NCI-H2171 treated with DMSO at 0.1 percent for 48 hours (cell line): ENCODE data around the gene PAPSS1.
"Not testable (repeated sequence)": the region's sequence is repeated elsewhere in the genome, so short reads cannot be mapped to it uniquely, and the experiment has no call there.

Experiments used
- DNase-seq: peaks from one replicate; lab custom pipeline; 2025; lab: John Stamatoyannopoulos, UW

The PAPSS1 gene

DNA sequence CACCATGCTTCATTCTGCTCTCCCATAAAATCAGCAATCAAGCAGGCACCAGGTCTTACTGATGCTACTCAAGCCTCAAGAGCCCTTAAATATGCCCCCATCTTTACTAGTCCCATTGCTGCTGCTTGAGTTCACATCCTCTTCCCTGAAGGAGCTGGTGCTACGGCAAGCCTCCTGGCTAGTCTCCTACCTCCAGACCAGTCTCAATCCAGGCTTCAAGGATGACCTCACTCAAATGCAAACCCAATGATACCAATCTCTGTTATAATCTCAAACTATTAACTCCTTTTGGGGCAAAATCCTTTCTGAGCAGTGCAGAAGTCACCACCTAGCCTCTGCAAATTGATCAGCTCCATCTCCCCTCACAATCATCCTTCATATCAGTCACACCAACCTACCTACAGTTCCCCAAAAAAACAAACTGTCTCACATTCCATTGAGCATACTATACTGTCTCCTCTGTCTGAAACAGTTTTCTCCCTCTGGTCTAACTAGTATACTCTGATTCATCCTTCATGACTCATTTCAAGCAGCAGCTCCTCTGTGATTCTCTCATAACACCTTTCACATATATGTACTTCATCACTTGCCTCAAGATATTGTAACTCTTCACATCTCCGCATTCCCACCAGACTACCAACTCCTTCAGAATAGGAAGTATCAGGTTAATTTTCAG lies 30.0 kb downstream of the PAPSS1 start:
- no peak for DNase-seq

DNA sequence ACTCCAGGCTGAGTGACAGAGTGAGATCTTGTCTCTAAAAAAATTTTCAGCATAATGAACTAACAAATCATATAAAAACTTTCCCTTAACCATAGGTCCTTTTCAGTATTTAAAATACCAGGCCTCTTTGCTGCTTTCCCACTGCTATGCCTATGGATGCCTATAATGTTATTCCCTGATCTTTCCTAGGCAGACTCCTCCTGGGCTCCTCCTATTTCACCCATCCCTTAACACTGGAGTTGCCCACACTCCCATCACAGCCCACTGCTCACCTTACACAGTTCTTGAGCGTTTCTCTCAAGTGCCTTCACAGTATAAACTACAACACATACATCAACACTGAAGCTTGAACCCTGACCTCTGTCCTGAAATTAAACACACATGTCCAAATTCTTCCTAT lies 31.6 kb downstream of the PAPSS1 start:
- no peak for DNase-seq

DNA sequence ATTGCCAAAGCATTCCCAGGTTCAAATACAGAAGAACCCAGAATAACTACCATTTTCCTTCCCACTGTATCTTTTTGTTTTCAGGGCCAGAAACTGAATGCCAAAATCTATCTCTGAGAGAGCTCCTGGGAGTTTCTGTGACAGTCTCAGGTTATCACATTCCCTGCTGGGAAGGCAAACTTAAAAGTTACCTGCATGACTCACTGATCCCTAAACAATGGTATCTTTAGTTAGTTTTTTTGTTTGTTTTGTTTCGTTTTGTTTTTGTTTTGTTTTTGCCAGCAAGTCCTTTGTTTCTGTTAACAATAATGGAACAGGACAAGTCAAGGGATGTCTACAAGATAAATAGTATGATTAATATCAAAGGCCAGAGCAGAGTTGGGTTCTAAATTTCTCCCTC lies 34.3 kb downstream of the PAPSS1 start:
- DNase-seq = no peak

DNA sequence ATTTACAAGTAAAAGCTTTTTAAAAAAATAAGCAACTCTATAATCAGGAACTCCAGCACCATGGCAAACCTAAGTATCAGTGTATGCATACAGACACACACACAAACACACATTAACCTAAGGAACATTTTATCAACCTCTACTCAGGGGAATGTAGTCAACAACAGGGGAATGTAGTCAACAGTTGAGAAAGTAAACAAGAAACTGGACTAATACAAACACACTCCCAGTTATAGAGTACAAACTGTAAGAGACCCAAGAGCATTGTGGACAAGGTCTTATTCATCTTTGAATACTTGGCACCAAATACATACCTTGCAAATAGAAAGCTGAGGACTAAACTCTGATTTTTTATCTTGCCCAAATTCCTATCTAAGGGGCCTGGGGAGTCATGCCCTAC lies 36.2 kb downstream of the PAPSS1 start:
- no peak for DNase-seq

DNA sequence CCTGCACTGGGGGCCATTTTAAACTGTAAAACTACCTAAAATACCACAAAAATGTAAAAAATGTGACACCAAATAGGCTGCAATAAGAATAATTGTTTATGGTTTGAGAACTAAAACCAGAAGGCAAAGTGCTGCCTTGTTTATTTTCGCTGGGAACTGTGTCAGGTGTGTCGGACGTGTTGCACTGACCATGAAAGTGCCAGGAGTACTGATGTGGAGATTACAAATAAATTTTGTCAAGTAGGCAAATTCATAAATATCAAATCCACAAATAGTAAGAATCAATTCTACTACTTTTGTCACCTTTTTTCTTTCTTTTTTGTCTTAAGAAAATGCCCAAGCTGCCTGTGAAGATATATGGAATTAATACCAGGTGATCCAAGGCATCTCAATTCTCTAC lies 37.7 kb downstream of the PAPSS1 start:
- DNase-seq = no peak

DNA sequence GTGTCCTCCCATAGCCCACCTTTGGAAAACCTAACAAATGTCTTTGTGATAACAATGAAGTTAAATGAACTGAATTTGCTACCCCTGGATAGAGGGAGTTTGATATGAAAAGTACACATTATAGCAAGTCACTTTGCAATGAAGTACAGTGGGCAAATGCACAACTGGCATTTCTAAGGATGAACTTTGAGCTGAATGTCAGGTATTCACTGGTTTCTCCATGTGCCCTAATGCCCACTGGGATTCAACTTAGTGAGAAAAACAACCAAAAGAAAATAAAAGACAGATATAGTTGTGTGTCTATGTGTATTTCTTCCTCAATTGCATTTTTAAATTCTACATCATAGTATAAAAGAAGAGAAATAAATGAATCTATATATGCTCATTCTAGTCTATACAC lies 51.0 kb downstream of the PAPSS1 start:
- no peak for DNase-seq

DNA sequence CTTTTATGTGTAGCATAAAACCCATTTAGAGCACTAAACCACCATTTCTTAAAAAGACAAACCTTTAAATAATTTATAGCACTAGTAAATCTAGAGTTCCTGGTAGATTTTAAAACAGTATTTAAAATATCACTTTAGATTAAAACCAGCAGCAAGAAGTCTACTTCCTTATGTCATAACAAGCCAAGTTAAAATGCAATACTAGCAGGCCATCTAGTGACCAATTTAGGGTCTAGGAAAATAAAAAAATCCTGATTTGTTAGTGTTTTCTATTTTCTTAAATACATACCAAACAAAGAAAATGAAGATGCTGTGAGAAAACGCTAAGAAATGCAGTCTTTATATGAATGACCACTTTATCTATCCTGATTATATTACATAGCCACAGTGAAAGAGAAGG lies 53.9 kb downstream of the PAPSS1 start:
- DNase-seq = no peak

DNA sequence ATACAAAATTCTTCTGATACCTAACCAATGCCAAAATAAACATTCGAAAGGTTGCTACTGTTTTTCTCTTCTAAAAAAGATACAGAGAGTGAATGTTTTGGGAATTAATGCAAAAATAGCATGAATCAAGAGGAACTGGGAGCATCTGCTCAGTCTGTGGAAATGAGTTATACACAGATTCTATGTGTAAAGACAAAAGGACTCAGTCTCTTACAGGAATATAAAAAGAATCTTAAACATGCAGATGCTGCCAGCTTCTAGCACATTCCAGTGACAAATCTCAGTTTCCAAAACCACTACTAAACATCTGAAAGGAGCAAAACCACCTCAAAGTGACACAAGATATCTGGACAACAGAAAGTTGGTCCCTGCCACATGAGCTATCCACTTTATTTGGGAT lies 55.0 kb downstream of the PAPSS1 start:
- no peak for DNase-seq

DNA sequence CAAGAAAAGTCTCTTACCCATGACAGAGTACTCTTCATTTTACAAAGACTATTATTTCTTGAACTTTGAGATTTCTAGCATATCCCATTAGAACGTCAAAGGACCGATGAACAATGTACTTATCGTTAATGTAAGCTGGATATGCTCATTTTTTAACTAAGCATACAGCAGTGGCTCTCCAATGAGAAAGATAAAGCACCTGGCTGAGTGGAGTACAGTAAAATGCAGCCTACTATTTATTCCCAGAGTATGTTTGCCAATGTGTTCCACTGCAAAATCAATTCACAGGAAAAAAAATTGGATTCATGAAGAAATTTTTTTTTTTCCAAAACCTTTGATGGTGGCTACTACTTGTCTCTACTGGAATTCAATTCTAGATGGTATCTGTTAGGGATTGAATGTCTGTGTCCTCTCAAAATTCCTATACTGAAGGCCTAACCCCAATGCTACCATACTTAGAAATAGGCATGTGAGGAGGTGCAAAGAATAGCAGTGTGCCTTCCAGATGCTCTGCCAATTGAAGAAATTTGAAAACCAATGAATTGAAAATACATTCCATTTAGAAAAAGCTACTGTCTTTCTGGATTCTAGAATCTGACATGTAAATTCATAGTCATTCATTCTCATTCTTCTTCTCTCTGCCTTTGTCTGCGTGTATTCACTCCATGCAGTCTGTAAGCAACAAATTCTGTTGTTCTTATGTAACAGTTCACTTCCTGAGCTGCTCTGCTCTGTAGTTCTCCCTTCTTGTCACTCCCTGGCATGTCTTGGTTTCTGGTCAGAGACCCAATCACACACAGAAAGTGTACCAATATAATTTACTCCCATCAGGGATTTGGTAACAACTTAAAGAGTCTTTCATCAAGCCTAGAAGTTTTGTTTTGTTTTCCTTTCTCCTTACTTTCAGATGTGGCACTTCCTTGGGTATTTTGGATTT lies 61.4 kb downstream of the PAPSS1 start:
- DNase-seq = no peak

DNA sequence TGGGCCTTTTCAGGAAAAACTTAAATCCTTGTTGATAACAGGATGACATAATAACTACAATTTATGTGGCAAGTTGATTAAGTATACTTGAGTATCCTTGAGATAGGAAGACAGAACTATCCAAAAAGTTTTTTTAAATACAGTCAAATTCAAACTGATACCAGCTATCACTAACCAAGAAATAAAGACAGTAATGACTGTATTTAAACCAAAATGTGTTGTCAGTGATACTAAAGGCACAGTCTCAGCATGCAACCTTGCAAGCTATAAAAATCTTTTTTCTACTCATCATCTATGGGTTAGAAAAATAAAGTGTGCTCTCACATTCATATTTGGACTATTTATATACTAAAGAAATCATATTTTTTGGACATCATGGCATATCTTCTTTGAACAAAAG lies 64.7 kb downstream of the PAPSS1 start:
- DNase-seq = no peak

DNA sequence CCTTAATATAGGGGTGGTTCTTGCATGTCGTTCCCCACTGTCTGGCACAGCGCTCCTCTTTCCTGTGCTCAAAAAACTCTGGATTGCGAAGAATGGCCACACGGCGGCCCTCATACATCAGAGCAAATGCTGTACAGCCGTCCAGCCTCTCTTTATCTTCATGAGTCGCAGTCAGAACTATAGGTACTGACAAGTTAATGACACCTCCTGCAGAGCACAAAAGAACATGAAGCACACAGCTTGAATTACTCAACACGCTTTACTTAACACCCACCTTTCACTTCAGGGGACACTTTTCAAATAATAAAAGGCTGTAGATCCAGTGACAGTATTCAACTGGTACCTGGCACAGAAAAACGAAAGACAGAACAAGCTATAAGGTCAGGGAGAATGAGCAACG lies 65.3 kb downstream of the PAPSS1 start:
- DNase-seq = no peak

DNA sequence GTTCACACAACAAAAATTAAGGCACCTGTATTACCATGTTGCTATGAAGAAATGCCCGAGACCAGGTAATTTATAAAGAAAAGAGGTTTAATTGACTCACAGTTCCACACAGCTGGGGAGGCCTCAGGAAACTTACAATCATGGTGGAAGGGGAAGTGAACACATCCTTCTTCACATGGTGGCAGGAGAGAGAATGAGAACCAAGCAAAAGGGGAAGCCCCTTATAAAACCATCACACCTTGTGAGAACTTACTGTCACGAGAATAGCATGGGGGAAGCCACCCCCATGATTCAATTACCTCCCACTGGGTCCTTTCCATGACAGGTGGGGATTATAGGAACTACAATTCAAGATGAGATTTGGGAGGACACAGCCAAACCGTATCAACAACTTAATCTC lies 68.6 kb downstream of the PAPSS1 start:
- DNase-seq = not testable (repeated sequence)

DNA sequence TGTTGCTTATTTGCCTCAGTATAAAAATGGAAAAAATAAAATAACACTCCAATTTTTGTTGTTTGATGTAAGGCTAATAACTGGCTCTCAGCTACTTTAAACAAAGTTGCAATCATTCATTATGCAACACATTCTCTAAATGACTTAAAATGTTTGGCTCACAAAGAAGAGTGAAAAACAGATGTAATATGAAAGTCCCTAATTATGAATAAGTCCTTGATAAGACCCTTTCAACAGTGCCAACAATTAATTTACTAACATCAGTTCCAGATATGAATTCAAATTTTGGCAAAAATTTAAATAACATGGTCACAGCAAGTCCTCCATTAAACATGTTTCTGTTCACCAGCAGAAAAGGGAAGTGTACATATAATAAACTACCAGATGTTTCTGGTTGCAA lies 69.8 kb downstream of the PAPSS1 start:
- no peak for DNase-seq

DNA sequence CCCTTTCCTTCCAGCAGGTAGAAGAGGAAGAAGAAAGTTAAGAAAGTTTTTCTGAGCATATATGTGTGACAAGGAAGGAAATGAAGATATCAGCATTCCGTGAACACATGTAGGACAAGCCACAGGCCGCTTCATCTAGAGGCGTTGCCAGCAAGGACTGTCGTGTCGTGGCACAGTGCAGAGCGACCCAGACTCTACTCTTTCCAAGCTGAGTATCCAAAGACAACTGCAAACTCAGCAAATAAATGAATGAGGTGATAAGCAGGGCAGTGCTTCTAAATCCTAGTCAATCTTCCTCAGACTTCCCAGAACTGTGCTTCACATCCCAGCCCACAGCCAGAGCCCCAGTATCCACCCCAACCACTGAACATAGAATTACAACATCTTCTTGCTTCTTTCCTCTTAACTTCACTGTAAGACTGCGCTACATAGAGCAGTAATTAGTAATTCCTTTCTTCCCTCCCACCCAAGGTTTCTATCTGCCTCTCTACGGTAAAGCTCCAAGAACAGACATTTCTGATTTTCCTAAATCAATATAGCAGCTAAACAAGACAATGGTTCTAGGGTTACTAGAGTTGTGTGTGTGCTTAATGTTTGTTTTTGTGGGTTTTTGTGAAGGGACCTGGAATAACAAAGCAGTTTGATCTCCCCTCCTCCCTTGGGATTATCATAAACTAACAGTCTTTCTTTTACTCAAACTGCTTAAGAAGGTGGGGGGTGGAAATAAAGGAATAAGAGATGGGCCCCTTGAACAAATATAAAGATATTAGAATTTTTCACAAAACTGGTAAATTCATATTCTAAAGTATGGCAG lies 71.6 kb downstream of the PAPSS1 start:
- no peak for DNase-seq

DNA sequence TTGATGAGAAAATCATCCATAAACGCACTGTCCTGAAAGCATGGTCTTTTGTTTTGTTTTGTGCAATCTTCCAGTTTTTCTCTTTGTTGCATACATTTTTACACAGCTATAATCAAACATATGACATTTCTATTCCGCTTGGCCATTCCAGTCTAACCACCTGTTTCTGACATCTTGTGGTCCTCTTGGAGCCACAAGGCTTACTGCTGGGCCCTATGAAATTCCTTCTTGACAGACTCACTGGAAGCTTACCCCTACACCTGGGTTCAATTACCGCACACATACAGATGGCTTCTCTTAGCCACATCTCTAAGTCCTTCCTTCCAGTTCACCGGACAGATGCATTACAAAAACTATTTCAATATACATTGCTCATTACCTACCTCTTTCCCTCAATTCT lies 72.4 kb downstream of the PAPSS1 start:
- no peak for DNase-seq

DNA sequence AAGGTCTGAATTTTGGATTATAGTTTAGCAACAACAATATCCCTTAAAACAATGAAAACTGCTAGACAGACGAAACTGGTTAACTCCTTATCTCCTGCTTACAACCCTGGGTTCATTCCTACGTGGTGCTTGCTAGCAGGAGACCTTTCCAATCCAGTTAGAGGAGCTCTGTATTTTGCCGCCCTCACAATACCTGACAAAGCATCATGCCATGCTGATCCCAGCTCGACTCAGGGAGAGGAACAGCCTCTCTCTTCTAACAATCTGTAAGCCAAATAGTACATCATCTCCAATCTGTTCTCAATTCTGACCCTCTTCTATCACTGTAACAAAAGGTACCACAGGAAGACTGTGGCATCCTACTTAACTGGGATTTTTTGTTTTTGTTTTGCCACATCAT lies 74.4 kb downstream of the PAPSS1 start:
- DNase-seq = no peak

DNA sequence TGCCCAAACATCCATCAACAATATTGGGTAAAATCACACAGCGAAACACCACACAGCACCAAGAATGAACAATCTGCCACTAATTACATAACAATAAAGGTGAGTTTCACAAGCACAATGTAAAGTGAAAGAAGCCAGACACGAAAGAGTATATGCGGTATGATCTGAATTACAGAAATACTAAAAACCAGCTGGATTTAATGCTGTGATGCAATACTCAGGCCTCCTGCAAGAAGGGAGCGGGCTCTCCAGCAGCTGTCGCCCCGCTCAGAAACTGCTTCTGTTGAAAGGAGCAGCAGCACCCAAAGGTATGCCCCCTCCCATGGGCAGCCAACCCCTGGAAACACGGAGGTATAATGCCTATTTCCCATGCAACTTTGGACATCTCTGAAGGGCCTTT lies 77.0 kb downstream of the PAPSS1 start:
- no peak for DNase-seq

DNA sequence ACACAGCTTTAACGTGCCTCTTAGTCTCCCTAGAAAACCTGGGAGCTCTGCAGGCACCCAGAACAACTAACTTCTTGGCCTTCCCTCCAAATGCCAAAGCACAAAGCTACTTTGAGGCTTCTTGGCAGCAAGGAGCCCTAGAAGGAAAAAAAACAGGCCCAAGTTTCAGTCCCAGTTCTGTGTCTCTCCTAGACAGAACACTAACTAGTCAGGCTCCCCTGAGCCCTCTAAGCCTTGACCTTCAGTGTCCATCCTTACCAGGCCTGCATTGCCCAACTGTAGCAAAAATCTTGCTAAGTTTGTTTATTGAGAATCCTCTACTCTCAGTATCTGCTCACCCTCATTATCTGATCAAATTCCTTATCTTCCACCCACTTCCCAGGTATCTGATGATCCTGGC lies 79.2 kb downstream of the PAPSS1 start:
- DNase-seq = no peak

DNA sequence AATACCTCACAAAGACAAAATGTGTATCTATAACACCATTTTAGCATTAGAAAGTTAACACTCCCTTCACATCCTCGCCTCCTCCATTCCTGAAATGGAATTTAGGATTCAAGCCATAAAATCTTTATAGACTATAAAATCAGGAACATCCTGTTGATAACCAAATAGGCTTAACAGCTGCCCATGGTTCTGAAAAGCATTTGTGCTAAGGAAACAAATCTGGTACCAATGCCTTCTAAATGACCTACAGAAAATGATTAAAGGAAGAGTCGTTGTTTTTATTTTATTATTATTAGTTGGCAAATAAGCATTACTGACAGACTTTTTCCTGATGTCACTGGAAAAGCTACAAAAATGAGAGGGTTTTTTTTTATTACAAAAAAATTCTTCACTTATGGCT lies 79.8 kb downstream of the PAPSS1 start:
- no peak for DNase-seq

DNA sequence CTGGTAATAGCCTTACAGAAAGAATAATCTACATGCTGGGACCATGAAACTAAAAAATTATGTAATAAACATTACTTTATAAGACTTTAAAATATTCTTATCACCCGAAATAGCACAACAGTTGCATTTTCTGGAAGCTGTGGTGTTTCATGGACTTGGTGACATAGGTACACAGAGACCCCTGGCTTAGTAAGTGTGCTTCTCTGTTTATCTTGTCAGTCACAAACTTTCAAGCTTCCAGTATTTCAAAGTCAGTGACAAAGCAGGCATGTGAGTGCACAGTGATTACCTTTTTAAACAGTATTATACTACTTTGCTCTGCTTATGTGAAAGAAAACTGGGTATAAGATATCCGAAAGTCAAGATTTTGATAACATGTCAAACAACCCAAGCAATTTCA lies 84.3 kb downstream of the PAPSS1 start:
- no peak for DNase-seq

DNA sequence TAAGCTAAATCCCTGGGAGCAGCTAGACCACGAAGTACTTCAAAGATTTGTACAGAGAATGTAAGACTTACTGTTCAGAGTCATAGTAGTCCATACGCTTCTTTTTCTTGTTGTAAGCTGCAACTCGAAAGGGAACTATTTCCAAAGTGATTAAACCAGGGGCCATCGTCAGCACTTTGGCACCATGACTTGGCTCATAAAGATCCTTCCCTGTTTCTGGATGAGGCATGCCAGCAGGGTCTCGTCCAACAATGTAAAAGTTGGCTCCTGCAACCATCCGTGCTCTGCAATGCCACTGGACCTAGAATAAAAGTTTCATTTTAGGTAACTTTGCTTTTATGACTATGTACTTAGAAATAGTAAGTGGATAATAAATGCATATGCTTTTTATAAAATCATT lies 88.5 kb downstream of the PAPSS1 start:
- DNase-seq = no peak

DNA sequence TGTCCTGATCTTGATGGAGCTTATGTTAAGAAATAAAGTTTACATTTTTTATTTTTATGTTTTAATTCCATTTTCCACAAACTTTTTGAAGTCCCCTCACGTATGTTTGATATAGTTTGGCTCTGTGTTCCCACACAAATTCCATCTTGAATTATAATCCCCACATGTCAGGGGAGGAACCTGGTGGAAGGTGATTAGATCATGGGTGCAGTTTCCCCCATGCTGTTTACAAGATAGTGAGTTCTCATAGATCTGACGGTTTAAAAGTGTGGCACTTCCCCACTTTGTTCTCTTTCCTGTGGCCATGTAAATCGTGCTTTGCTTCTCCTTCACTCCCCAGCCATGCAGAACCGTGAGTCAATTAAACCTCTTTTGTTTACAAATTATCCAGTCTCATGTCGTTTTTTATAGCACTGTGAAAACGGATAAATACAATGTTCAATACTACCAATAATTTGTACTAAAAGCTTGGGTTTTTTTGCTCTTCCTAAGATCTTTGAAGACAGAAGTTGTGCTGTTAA lies 89.8 kb downstream of the PAPSS1 start:
- no peak for DNase-seq

DNA sequence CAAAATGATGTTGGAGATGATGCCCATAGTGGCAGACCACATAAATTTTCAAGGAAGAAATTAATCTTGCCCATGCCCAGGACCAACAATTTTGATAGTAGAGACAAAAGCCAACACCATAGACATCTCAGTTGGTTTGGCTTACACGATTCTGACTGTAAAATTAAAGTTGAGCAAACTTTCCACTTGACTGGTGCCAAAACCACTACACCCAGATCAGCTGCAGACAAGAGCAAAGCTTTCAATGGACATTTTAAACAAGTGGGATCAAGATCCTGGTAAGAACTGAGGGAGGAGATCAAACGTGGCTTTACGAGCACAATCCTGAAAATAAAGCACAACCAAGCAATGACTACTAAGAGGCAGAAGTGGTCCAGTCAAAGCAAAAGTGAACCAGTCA lies 90.7 kb downstream of the PAPSS1 start:
- no peak for DNase-seq
